ENCODE results near the gene PDE4C.
A peak's percentile ranks its signal among the peaks of the same experiment; 100 is the strongest.

Gene PDE4C

GRCh38 chr19:18206018-18206417 is 20.2 kb downstream of the PDE4C start:
- no peak for TF ChIP-seq CTCF (IDR thresholded peaks at IDR 0.05; ENCODE audit: low read depth, low read length)
- no peak for TF ChIP-seq MAX (IDR thresholded peaks at IDR 0.05; ENCODE audit: low read depth, low read length)
- H3K4me3 ChIP-seq (ENCODE audit: low read depth, low read length), result no peak overlapping the region
- no peak for DNase-seq (ENCODE audit: low read depth)

GRCh38 chr19:18205200-18205892 is 20.9 kb downstream of the PDE4C start:
- TF ChIP-seq POLR2A (IDR thresholded peaks at IDR 0.05; ENCODE audit: extremely low read depth, insufficient read length), result no peak
- TF ChIP-seq MAX (IDR thresholded peaks at IDR 0.05; ENCODE audit: low read depth, low read length), result peak; percentile 6; the same call in 1 of the 2 replicates
- DNase-seq (ENCODE audit: low read depth), result peak; percentile 64
- peak overlapping the region; percentile 50 for H3K4me3 ChIP-seq (ENCODE audit: low read depth, low read length)

GRCh38 chr19:18204394-18205199 is 21.6 kb downstream of the PDE4C start:
- TF ChIP-seq MAX (IDR thresholded peaks at IDR 0.05; ENCODE audit: low read depth, low read length) (no peak), MYC (IDR thresholded peaks at IDR 0.05; ENCODE audit: low read depth, low read length) (0 out of 2 replicates have a peak, but pooled peaks have one; percentile 6)
- no peak for DNase-seq (ENCODE audit: low read depth)

GRCh38 chr19:18203863-18204393 is 22.3 kb downstream of the PDE4C start, which contains the start of gene RAB3A:
RAB3A (minus strand) TSS chr19:18204042; CDS start chr19:18202740, 1,302 bp downstream.
- TF ChIP-seq CTCF (IDR thresholded peaks at IDR 0.05; ENCODE audit: low read depth, low read length) (no peak), MYC (IDR thresholded peaks at IDR 0.05; ENCODE audit: low read depth, low read length) (0 out of 2 replicates have a peak, but pooled peaks have one; percentile 7), POLR2A (IDR thresholded peaks at IDR 0.05; ENCODE audit: extremely low read depth, insufficient read length) (no peak), MAX (IDR thresholded peaks at IDR 0.05; ENCODE audit: low read depth, low read length) (0 out of 2 replicates have a peak, but pooled peaks have one; percentile 7)
- H3K4me3 ChIP-seq (ENCODE audit: low read depth, low read length), result peak within 1 kb of the TSS; percentile 50
- DNase-seq (ENCODE audit: low read depth), result peak; percentile 100

More at GRCh38 chr19:18204394-18205199, 21.6 kb downstream of the PDE4C start:
- peak overlapping the region; percentile 50 for H3K4me3 ChIP-seq (ENCODE audit: low read depth, low read length)

GRCh38 chr19:18203408-18203862 is 22.8 kb downstream of the PDE4C start:
- peak overlapping the region; percentile 44 for H3K4me3 ChIP-seq (ENCODE audit: low read depth, low read length)
- DNase-seq (ENCODE audit: low read depth), result no peak
- TF ChIP-seq MYC (IDR thresholded peaks at IDR 0.05; ENCODE audit: low read depth, low read length), result no peak
- no peak for TF ChIP-seq POLR2A (IDR thresholded peaks at IDR 0.05; ENCODE audit: extremely low read depth, insufficient read length)
- no peak for TF ChIP-seq MAX (IDR thresholded peaks at IDR 0.05; ENCODE audit: low read depth, low read length)
- TF ChIP-seq CTCF (IDR thresholded peaks at IDR 0.05; ENCODE audit: low read depth, low read length), result no peak

- peak; percentile 48 for DNase-seq (ENCODE audit: low read depth)
- H3K4me3 ChIP-seq (ENCODE audit: low read depth, low read length), result peak overlapping the region; percentile 44
- 0 out of 2 replicates have a peak, but pooled peaks have one; percentile 7 for TF ChIP-seq MAX (IDR thresholded peaks at IDR 0.05; ENCODE audit: low read depth, low read length)
- no peak for TF ChIP-seq MYC (IDR thresholded peaks at IDR 0.05; ENCODE audit: low read depth, low read length)
- TF ChIP-seq POLR2A (IDR thresholded peaks at IDR 0.05; ENCODE audit: extremely low read depth, insufficient read length), result no peak
- no peak for TF ChIP-seq CTCF (IDR thresholded peaks at IDR 0.05; ENCODE audit: low read depth, low read length)
These were observed 23.3 kb downstream of the PDE4C start for GRCh38 chr19:18202778-18203407.
